Measurements from ENCODE around the gene ZNF496. TPM values are rescaled to one million over a fixed set of nuclear protein-coding genes. Genes with fewer than 3 reads are reported as not detected.
"Not testable (repeated sequence)": the region's sequence is repeated elsewhere in the genome, so short reads cannot be mapped to it uniquely, and the experiment has no call there.

Gene ZNF496
- total RNA-seq, 1 donor from 2014 or later, result 12.2 TPM

GRCh38 chr1:247300491-247301175, 31.0 kb downstream of the ZNF496 start:
- no peak for DNase-seq
- no peak for ATAC-seq (ENCODE audit: poor library complexity)
- intact Hi-C loops (cut with DNase I), result no loop called here

- intact Hi-C loops (cut with DNase I), result no loop called here
- DNase-seq, result no peak
- no peak for ATAC-seq (ENCODE audit: poor library complexity)
These were observed 31.8 kb downstream of the ZNF496 start for GRCh38 chr1:247299723-247300381.

- intact Hi-C loops (cut with DNase I), result no loop called here
- DNase-seq, result no peak
- no peak for ATAC-seq (ENCODE audit: poor library complexity)
These were observed 33.0 kb downstream of the ZNF496 start for GRCh38 chr1:247298701-247299100.

GRCh38 chr1:247298124-247298481, 33.6 kb downstream of the ZNF496 start:
- DNase-seq (no peak), ATAC-seq (ENCODE audit: poor library complexity) (no peak)
- intact Hi-C loops (cut with DNase I), result no loop called here

- no peak for DNase-seq
- no peak for ATAC-seq (ENCODE audit: poor library complexity)
- intact Hi-C loops (cut with DNase I), result no loop called here
These were observed 34.2 kb downstream of the ZNF496 start for GRCh38 chr1:247297263-247298123.

GRCh38 chr1:247296599-247297180, 35.0 kb downstream of the ZNF496 start:
- ATAC-seq (ENCODE audit: poor library complexity) (no peak), DNase-seq (no peak)
- intact Hi-C loops (cut with DNase I), result no loop called here

- no peak for ATAC-seq (ENCODE audit: poor library complexity)
- intact Hi-C loops (cut with DNase I), result no loop called here
- no peak for DNase-seq
These were observed 35.9 kb downstream of the ZNF496 start for GRCh38 chr1:247295746-247296145.

- no peak for DNase-seq
- ATAC-seq (ENCODE audit: poor library complexity), result no peak
- intact Hi-C loops (cut with DNase I), result no loop called here
These were observed 36.4 kb downstream of the ZNF496 start for GRCh38 chr1:247295274-247295684.

- no peak for ATAC-seq (ENCODE audit: poor library complexity)
- DNase-seq, result no peak
- intact Hi-C loops (cut with DNase I), result no loop called here
These were observed 37.4 kb downstream of the ZNF496 start for GRCh38 chr1:247294282-247294681.

- intact Hi-C loops (cut with DNase I), result no loop called here
- ATAC-seq (ENCODE audit: poor library complexity) (no peak), DNase-seq (no peak)
These were observed 38.6 kb downstream of the ZNF496 start for GRCh38 chr1:247293047-247293446.

- DNase-seq, result no peak
- intact Hi-C loops (cut with DNase I), result no loop called here
- no peak for ATAC-seq (ENCODE audit: poor library complexity)
These were observed 39.7 kb downstream of the ZNF496 start for GRCh38 chr1:247291833-247292561.

- intact Hi-C loops (cut with DNase I), result no loop called here
- DNase-seq, result no peak
- ATAC-seq (ENCODE audit: poor library complexity), result no peak
These were observed 40.5 kb downstream of the ZNF496 start for GRCh38 chr1:247291161-247291560.

- DNase-seq (no peak), ATAC-seq (ENCODE audit: poor library complexity) (no peak)
- intact Hi-C loops (cut with DNase I), result no loop called here
These were observed 41.1 kb downstream of the ZNF496 start for GRCh38 chr1:247290576-247290975.

GRCh38 chr1:247289274-247289892, 42.3 kb downstream of the ZNF496 start:
- DNase-seq; intact Hi-C loops (cut with DNase I); ATAC-seq (ENCODE audit: poor library complexity): not testable (repeated sequence)

GRCh38 chr1:247288341-247288740, 43.3 kb downstream of the ZNF496 start:
- no peak for DNase-seq
- intact Hi-C loops (cut with DNase I), result no loop called here
- ATAC-seq (ENCODE audit: poor library complexity), result no peak

GRCh38 chr1:247287460-247287859, 44.2 kb downstream of the ZNF496 start:
- no peak for ATAC-seq (ENCODE audit: poor library complexity)
- DNase-seq, result no peak
- intact Hi-C loops (cut with DNase I), result no loop called here

GRCh38 chr1:247286134-247286670, 45.5 kb downstream of the ZNF496 start:
- ATAC-seq (ENCODE audit: poor library complexity) (no peak), DNase-seq (no peak)
- intact Hi-C loops (cut with DNase I), result no loop called here

GRCh38 chr1:247281001-247281574, 50.6 kb downstream of the ZNF496 start:
- intact Hi-C loops (cut with DNase I), result no loop called here
- no peak for DNase-seq
- no peak for ATAC-seq (ENCODE audit: poor library complexity)

Measured in Right ventricle myocardium superior (tissue), 1 donor.